GM15510 (cell line): ENCODE results near the gene COPS8.

Experiments
- POLR2A ChIP-seq: IDR thresholded peaks from 3 replicates; pipeline ENCODE4 v1.6.1; 2011; ENCODE audit warnings: borderline replicate concordance; ENCODE audit not compliant: insufficient read length; ENCODE audit errors: extremely low read depth

The COPS8 gene

GRCh38 chr2:237060534-237061312, 25.0 kb upstream of the COPS8 start:
- TF ChIP-seq POLR2A, result no peak

GRCh38 chr2:237061356-237061755, 24.3 kb upstream of the COPS8 start:
- no peak for TF ChIP-seq POLR2A

GRCh38 chr2:237062585-237062984, 23.1 kb upstream of the COPS8 start:
- TF ChIP-seq POLR2A, result no peak

- TF ChIP-seq POLR2A, result no peak
Measured at GRCh38 chr2:237064203-237065070, 21.3 kb upstream of the COPS8 start.

GRCh38 chr2:237065071-237065377, 20.7 kb upstream of the COPS8 start:
- TF ChIP-seq POLR2A, result no peak

GRCh38 chr2:237066396-237066795, 19.3 kb upstream of the COPS8 start:
- no peak for TF ChIP-seq POLR2A

- no peak for TF ChIP-seq POLR2A
Measured at GRCh38 chr2:237068005-237068576, 17.6 kb upstream of the COPS8 start.

- TF ChIP-seq POLR2A, result no peak
Measured at GRCh38 chr2:237072067-237072931, 13.4 kb upstream of the COPS8 start.

- TF ChIP-seq POLR2A, result no peak
Measured at GRCh38 chr2:237073552-237073951, 12.1 kb upstream of the COPS8 start.

GRCh38 chr2:237074211-237074993, 11.3 kb upstream of the COPS8 start:
- TF ChIP-seq POLR2A, result no peak

GRCh38 chr2:237075749-237076599, 9.7 kb upstream of the COPS8 start:
- TF ChIP-seq POLR2A, result no peak

- no peak for TF ChIP-seq POLR2A
Measured at GRCh38 chr2:237081596-237081995, 4.1 kb upstream of the COPS8 start.

- no peak for TF ChIP-seq POLR2A
Measured at GRCh38 chr2:237083026-237083425, 2.7 kb upstream of the COPS8 start.

- no peak for TF ChIP-seq POLR2A
Measured at GRCh38 chr2:237084444-237084843, 1.2 kb upstream of the COPS8 start.

- TF ChIP-seq POLR2A, result no peak
Measured at GRCh38 chr2:237090906-237091305, 5.2 kb downstream of the COPS8 start.
